Fibroblast of the aortic adventitia (primary cell): ENCODE results near the gene ERG. TPM values are rescaled to one million over a fixed set of nuclear protein-coding genes. Genes with fewer than 3 reads are reported as not detected.

Source experiments
- DNase-seq: peaks from one replicate; pipeline ENCODE4 v3.0.0-alpha.2; 2010; ENCODE audit warnings: low read depth
- H3K4me3 ChIP-seq: 2 replicates; pipeline ENCODE4 v1.5.1; 2011; ENCODE audit warnings: low read depth, mild to moderate bottlenecking, control low read depth, low read length, moderate library complexity
- CTCF ChIP-seq: IDR thresholded peaks from 2 replicates; pipeline ENCODE4 v1.5.1; 2011; ENCODE audit warnings: mild to moderate bottlenecking, low read length, control low read depth, inconsistent platforms; ENCODE audit not compliant: insufficient read depth
- total RNA-seq: library from RNA; depleted of rRNA; stranded (reverse); fragments of >200 nt; gene quantifications from 2 replicates; pipeline ENCODE4 v1.2.3, GENCODE V29; 2012; ENCODE audit warnings: low replicate concordance

The ERG gene
- total RNA-seq, 1 donor, result 9.9 TPM

- no peak overlapping the region for H3K4me3 ChIP-seq
- no peak for DNase-seq
- no peak for TF ChIP-seq CTCF
Measured at GRCh38 chr21:38395581-38395980, 102.7 kb downstream of the ERG start.

GRCh38 chr21:38392661-38393060 is 105.6 kb downstream of the ERG start:
- DNase-seq, result no peak
- TF ChIP-seq CTCF, result no peak
- no peak overlapping the region for H3K4me3 ChIP-seq

- peak; percentile 71 for DNase-seq
- TF ChIP-seq CTCF, result no peak
- H3K4me3 ChIP-seq, result no peak overlapping the region
Measured at GRCh38 chr21:38389896-38390295, 108.4 kb downstream of the ERG start.

- no peak for TF ChIP-seq CTCF
- no peak for DNase-seq
- no peak overlapping the region for H3K4me3 ChIP-seq
Measured at GRCh38 chr21:38389354-38389676, 109.0 kb downstream of the ERG start.

- no peak for DNase-seq
- no peak for TF ChIP-seq CTCF
- no peak overlapping the region for H3K4me3 ChIP-seq
Measured at GRCh38 chr21:38388647-38389353, 109.5 kb downstream of the ERG start.

- peak; percentile 67 for DNase-seq
- H3K4me3 ChIP-seq, result no peak overlapping the region
- no peak for TF ChIP-seq CTCF
Measured at GRCh38 chr21:38388203-38388602, 110.1 kb downstream of the ERG start.

GRCh38 chr21:38386967-38387366 is 111.3 kb downstream of the ERG start:
- no peak for DNase-seq
- no peak overlapping the region for H3K4me3 ChIP-seq
- no peak for TF ChIP-seq CTCF
